GM08714 (cell line): Measurements from ENCODE around the gene OR2AT4.

Experiments
- H3K4me3 ChIP-seq: fragments of 200-500 bp; sonication (Bioruptor generic); 2 replicates; pipeline ENCODE4 v1.5.1; 2014; ENCODE audit warnings: mild to moderate bottlenecking, low read length, inconsistent platforms
- ZNF274 ChIP-seq: IDR thresholded peaks from 2 replicates; pipeline ENCODE4 v1.6.1; 2012; ENCODE audit warnings: mild to moderate bottlenecking, low read depth, low read length

Gene OR2AT4

GRCh38 chr11:75090671-75091177, 6.0 kb downstream of the OR2AT4 start:
- H3K4me3 ChIP-seq: no peak overlapping the region
- no peak for TF ChIP-seq ZNF274

- H3K4me3 ChIP-seq: no peak overlapping the region
- TF ChIP-seq ZNF274: no peak
These were observed 9.1 kb downstream of the OR2AT4 start for GRCh38 chr11:75087319-75088305.

- TF ChIP-seq ZNF274: no peak
- no peak overlapping the region for H3K4me3 ChIP-seq
These were observed 11.8 kb downstream of the OR2AT4 start for GRCh38 chr11:75084883-75085282.

- H3K4me3 ChIP-seq: no peak overlapping the region
- TF ChIP-seq ZNF274: no peak
These were observed 13.5 kb downstream of the OR2AT4 start for GRCh38 chr11:75083217-75083605.

GRCh38 chr11:75082601-75083216, 14.0 kb downstream of the OR2AT4 start:
- no peak overlapping the region for H3K4me3 ChIP-seq
- no peak for TF ChIP-seq ZNF274

GRCh38 chr11:75079546-75079945, 17.1 kb downstream of the OR2AT4 start:
- no peak for TF ChIP-seq ZNF274
- no peak overlapping the region for H3K4me3 ChIP-seq

GRCh38 chr11:75078233-75078632, 18.4 kb downstream of the OR2AT4 start:
- H3K4me3 ChIP-seq: no peak overlapping the region
- TF ChIP-seq ZNF274: no peak

- no peak for TF ChIP-seq ZNF274
These were observed 19.4 kb downstream of the OR2AT4 start for GRCh38 chr11:75077316-75077715.

GRCh38 chr11:75076671-75077070, 20.0 kb downstream of the OR2AT4 start:
- no peak overlapping the region for H3K4me3 ChIP-seq
- TF ChIP-seq ZNF274: no peak

More at GRCh38 chr11:75077316-75077715, 19.4 kb downstream of the OR2AT4 start:
- H3K4me3 ChIP-seq: no peak overlapping the region

- no peak for TF ChIP-seq ZNF274
- H3K4me3 ChIP-seq: no peak overlapping the region
These were observed 23.1 kb downstream of the OR2AT4 start for GRCh38 chr11:75073459-75074190.

GRCh38 chr11:75072582-75072981, 24.1 kb downstream of the OR2AT4 start:
- no peak for TF ChIP-seq ZNF274
- no peak overlapping the region for H3K4me3 ChIP-seq

- H3K4me3 ChIP-seq: no peak overlapping the region
- no peak for TF ChIP-seq ZNF274
These were observed 27.2 kb downstream of the OR2AT4 start for GRCh38 chr11:75069473-75069872.

GRCh38 chr11:75068993-75069392, 27.7 kb downstream of the OR2AT4 start:
- no peak for TF ChIP-seq ZNF274
- H3K4me3 ChIP-seq: no peak overlapping the region

- H3K4me3 ChIP-seq: no peak overlapping the region
- TF ChIP-seq ZNF274: no peak
These were observed 28.1 kb downstream of the OR2AT4 start for GRCh38 chr11:75068559-75068958.
